ENCODE data around the gene OR5B3. TPM values are rescaled to one million over a fixed set of nuclear protein-coding genes. Genes with fewer than 3 reads are reported as not detected.

OR5B3 gene
- total and polyA plus RNA-seq, 9 of the 15 experiments (the other 6 are each of a cell fraction or from before 2014, with no cell fraction given), result not detected

- intact Hi-C loops (cut with micrococcal nuclease), result no loop called here
- Histone ChIP-seq H3K4me3 (no peak within 1 kb of the TSS), H2AFZ (ENCODE audit: low read depth, low read length) (no peak within 1 kb of the TSS), H3K79me2 (ENCODE audit: control insufficient read depth, insufficient read depth, low read length) (no peaks in the 10 kb centered on the region), H4K20me1 (replicated peaks; ENCODE audit: control insufficient read depth, insufficient read depth, low read length) (no peaks in the 10 kb centered on the region), H3K9ac (ENCODE audit: insufficient read depth in 1 of 2, low read depth in 2 of 2, low read length in 2 of 2) (no peak within 1 kb of the TSS), H3K4me1 (replicated peaks in 1 of 2; ENCODE audit: control insufficient read depth in 2 of 2, insufficient read depth in 2 of 2, low read length in 2 of 2) (no peaks in the 10 kb centered on the region), H3K36me3 (ENCODE audit: control insufficient read depth, insufficient read depth, low read length) (no peaks in the 10 kb centered on the region), H3K4me2 (ENCODE audit: insufficient read depth, low read length) (no peak within 1 kb of the TSS), H3K9me3 (replicated peaks; ENCODE audit: control insufficient read depth, insufficient read depth, low read depth, low read length) (no peaks in the 10 kb centered on the region), H3K27me3 (ENCODE audit: control insufficient read depth in 2 of 2, insufficient read depth in 2 of 2, low read length in 2 of 2) (no peaks in the 10 kb centered on the region), H3K9me1 (ENCODE audit: control insufficient read depth, insufficient read depth, low read length) (no peaks in the 10 kb centered on the region), H3K27ac (ENCODE audit: extremely low read depth, low read depth, low read length) (no peak within 1 kb of the TSS)
- ChIA-PET POLR2A (no interaction called here), CTCF (ENCODE audit: low intra/inter-chr PET ratio) (no interaction called here)
- ATAC-seq (no peak), DNase-seq (ENCODE audit: extremely low read depth in 1 of 4, low spot score in 3 of 4) (no peak), FAIRE-seq (no peak)
- TF ChIP-seq ZSCAN29 (IDR thresholded peaks at IDR 0.05) (no peak), IRF9 (tag; IDR thresholded peaks at IDR 0.05) (no peak), GATAD2B (IDR thresholded peaks at IDR 0.05; ENCODE audit: borderline replicate concordance) (no peak), HOMEZ (CRISPR knock-in tag; IDR thresholded peaks at IDR 0.05) (no peak), SMARCA5 (IDR thresholded peaks at IDR 0.05) (no peak), CBFA2T2 (conservative IDR thresholded peaks at IDR 0.05) (no peak), ZNF395 (CRISPR knock-in tag; IDR thresholded peaks at IDR 0.05) (no peak), ZFP36 (IDR thresholded peaks at IDR 0.05; ENCODE audit: low read depth, low read length, partially characterized antibody) (no peak), PCBP2 (IDR thresholded peaks at IDR 0.05; ENCODE audit: low read depth, low read length, poor library complexity, severe bottlenecking) (no peak), KAT8 (IDR thresholded peaks at IDR 0.05; ENCODE audit: low read depth) (no peak), ZNF280A (IDR thresholded peaks at IDR 0.05; ENCODE audit: low read depth, partially characterized antibody) (no peak), MAFG (tag; conservative IDR thresholded peaks at IDR 0.05) (no peak), ZNF324 (CRISPR knock-in tag; IDR thresholded peaks at IDR 0.05) (no peak), HNRNPUL1 (IDR thresholded peaks at IDR 0.05; ENCODE audit: low read length) (no peak)
- TF ChIP-seq, protein P1, sequence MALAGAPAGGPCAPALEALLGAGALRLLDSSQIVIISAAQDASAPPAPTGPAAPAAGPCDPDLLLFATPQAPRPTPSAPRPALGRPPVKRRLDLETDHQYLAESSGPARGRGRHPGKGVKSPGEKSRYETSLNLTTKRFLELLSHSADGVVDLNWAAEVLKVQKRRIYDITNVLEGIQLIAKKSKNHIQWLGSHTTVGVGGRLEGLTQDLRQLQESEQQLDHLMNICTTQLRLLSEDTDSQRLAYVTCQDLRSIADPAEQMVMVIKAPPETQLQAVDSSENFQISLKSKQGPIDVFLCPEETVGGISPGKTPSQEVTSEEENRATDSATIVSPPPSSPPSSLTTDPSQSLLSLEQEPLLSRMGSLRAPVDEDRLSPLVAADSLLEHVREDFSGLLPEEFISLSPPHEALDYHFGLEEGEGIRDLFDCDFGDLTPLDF (CRISPR knock-in tag; IDR thresholded peaks at IDR 0.05), result no peak
- in situ Hi-C loops (cut with MboI), result no loop called here
- 0% methylated on average over 1 of the region's 1 CpG for WGBS (ENCODE audit: insufficient coverage, low coverage, missing lambda C conversion rate)
- no TSS peak for BruUV-seq (replicated peaks)
These were observed 47.7 kb downstream of the OR5B3 start, which contains the start of gene OR5B17 for GRCh38 chr11:58358969-58359368. Gene OR5B17, minus strand, starts transcription at chr11:58359069. Its CDS starts 0 bp downstream, at chr11:58359069.

Data from K562 (cell line).